Liver (tissue), 9 donors: ENCODE measurements around the gene KANSL1L. TPM values are rescaled to one million over a fixed set of nuclear protein-coding genes. Genes with fewer than 3 reads are reported as not detected.

Experiments used
- DNase-seq: peaks from one replicate; pipeline ENCODE4 v3.0.0-alpha.2; 2017; ENCODE audit warnings: low spot score
- H3K27ac ChIP-seq, 2 donors: one replicate each; pipeline ENCODE4 v1.7.0; 2013; ENCODE audit warnings: inconsistent platforms in 2 of 2, low read length in 2 of 2, control low read depth in 1 of 2, low read depth in 1 of 2, mild to moderate bottlenecking in 1 of 2
- H3K27me3 ChIP-seq, 4 donors: one replicate each; pipeline versions ENCODE4 v1.6.1 to v1.7.0; 2013; ENCODE audit warnings: low read length in 3 of 4, inconsistent platforms in 1 of 4, mild to moderate bottlenecking in 1 of 4, moderate library complexity in 1 of 4; ENCODE audit not compliant: control insufficient read depth in 4 of 4, insufficient read depth in 4 of 4
- H3K36me3 ChIP-seq, 4 donors: one replicate each; pipeline versions ENCODE4 v1.6.1 to v1.7.0; 2013; ENCODE audit warnings: low read length in 3 of 4, mild to moderate bottlenecking in 3 of 4, low read depth in 1 of 4, moderate library complexity in 1 of 4; ENCODE audit not compliant: control insufficient read depth in 4 of 4, insufficient read depth in 3 of 4
- H3K4me1 ChIP-seq, 4 donors: one replicate each; pipeline versions ENCODE4 v1.6.1 to v1.7.0; 2013; ENCODE audit warnings: low read length in 3 of 4, mild to moderate bottlenecking in 3 of 4, moderate library complexity in 1 of 4; ENCODE audit not compliant: control insufficient read depth in 4 of 4, insufficient read depth in 4 of 4
- H3K4me3 ChIP-seq, 3 donors: one replicate each; pipeline versions ENCODE4 v1.6.1 to v1.7.0; 2013; ENCODE audit warnings: low read length in 3 of 3, control low read depth in 1 of 3, low read depth in 1 of 3, mild to moderate bottlenecking in 1 of 3
- H3K9ac ChIP-seq, 2 donors: one replicate each; pipeline ENCODE4 v1.7.0; 2013; ENCODE audit warnings: low read length in 2 of 2, mild to moderate bottlenecking in 2 of 2, moderate library complexity in 2 of 2, control low read depth in 1 of 2, low read depth in 1 of 2
- H3K9me3 ChIP-seq, 4 donors: one replicate each; pipeline versions ENCODE4 v1.6.1 to v1.7.0; 2013; ENCODE audit warnings: low read length in 3 of 4; ENCODE audit not compliant: control insufficient read depth in 4 of 4
- ATF3 ChIP-seq: IDR thresholded peaks from 2 replicates; pipeline ENCODE4 v1.6.1; 2016; ENCODE audit warnings: antibody characterized with exemption
- CTCF ChIP-seq: fragments of 150-350 bp; IDR thresholded peaks from 2 replicates; pipeline ENCODE4 v1.5.1; 2017; ENCODE audit warnings: improper control_type of control experiment, low read depth, low read length; ENCODE audit not compliant: missing input control
- EGR1 ChIP-seq, 2 donors: IDR thresholded peaks; 2 replicates each; pipeline ENCODE4 v1.6.1; 2016 to 2018; ENCODE audit warnings: antibody characterized with exemption in 2 of 2, low read depth in 2 of 2
- FOXA1 ChIP-seq: IDR thresholded peaks from 2 replicates; pipeline ENCODE4 v1.6.1; 2016; ENCODE audit warnings: antibody characterized with exemption
- FOXA2 ChIP-seq: IDR thresholded peaks from 2 replicates; pipeline ENCODE4 v1.6.1; 2016; ENCODE audit warnings: antibody characterized with exemption
- GABPA ChIP-seq, 2 donors: IDR thresholded peaks in 1 of 2; conservative IDR thresholded peaks in 1 of 2; 2 replicates each; pipeline ENCODE4 v1.6.1; 2016; ENCODE audit warnings: antibody characterized with exemption in 2 of 2, mild to moderate bottlenecking in 1 of 2, moderate library complexity in 1 of 2
- HNF4A ChIP-seq, 2 donors: conservative IDR thresholded peaks; 2 replicates each; pipeline ENCODE4 v1.6.1; 2016; ENCODE audit warnings: antibody characterized with exemption in 2 of 2, mild to moderate bottlenecking in 2 of 2
- HNF4G ChIP-seq: IDR thresholded peaks from 2 replicates; pipeline ENCODE4 v1.6.1; 2016; ENCODE audit warnings: antibody characterized with exemption
- JUND ChIP-seq, 2 donors: IDR thresholded peaks; 2 replicates each; pipeline ENCODE4 v1.6.1; 2016; ENCODE audit warnings: antibody characterized with exemption in 2 of 2
- MAX ChIP-seq: IDR thresholded peaks from 2 replicates; pipeline ENCODE4 v1.6.1; 2016; ENCODE audit warnings: antibody characterized with exemption
- NR2F2 ChIP-seq: IDR thresholded peaks from 2 replicates; pipeline ENCODE4 v1.6.1; 2016; ENCODE audit warnings: antibody characterized with exemption
- RAD21 ChIP-seq, 2 donors: IDR thresholded peaks; 2 replicates each; pipeline ENCODE4 v1.6.1; 2016; ENCODE audit warnings: antibody characterized with exemption in 2 of 2, mild to moderate bottlenecking in 2 of 2
- REST ChIP-seq: IDR thresholded peaks from 2 replicates; pipeline ENCODE4 v1.6.1; 2016; ENCODE audit warnings: antibody characterized with exemption, mild to moderate bottlenecking
- RXRA ChIP-seq, 2 donors: IDR thresholded peaks; 2 replicates each; pipeline ENCODE4 v1.6.1; 2017 to 2018; ENCODE audit warnings: antibody characterized with exemption in 2 of 2, mild to moderate bottlenecking in 1 of 2
- SP1 ChIP-seq: IDR thresholded peaks from 2 replicates; pipeline ENCODE4 v1.6.1; 2018; ENCODE audit warnings: antibody characterized with exemption, mild to moderate bottlenecking
- TAF1 ChIP-seq: conservative IDR thresholded peaks from 2 replicates; pipeline ENCODE4 v1.6.1; 2016; ENCODE audit warnings: antibody characterized with exemption, mild to moderate bottlenecking
- YY1 ChIP-seq: IDR thresholded peaks from 2 replicates; pipeline ENCODE4 v1.6.1; 2016; ENCODE audit warnings: antibody characterized with exemption, mild to moderate bottlenecking
- polyA plus RNA-seq, 2 donors: library from polyadenylated mRNA; stranded (reverse) in 1 of 2; unstranded in 1 of 2; fragments of 200-250 nt in 1 of 2; fragments of >200 nt in 1 of 2; fragmentation: Nextera tagmentation in 1 of 2; extraction: Ambion mirVana in 1 of 2; gene quantifications; one replicate each; pipeline versions ENCODE4 v1.2.1 to v1.2.3, GENCODE V29; 2013 to 2015
- total RNA-seq, 2 donors: library from RNA; depleted of rRNA; stranded (reverse); fragments of >200 nt; gene quantifications; one replicate each; pipeline ENCODE4 v1.2.3, GENCODE V29; 2014
- TF ChIP-seq, protein P1 (sequence below): IDR thresholded peaks from 2 replicates; pipeline ENCODE4 v1.6.1; 2016; ENCODE audit warnings: antibody characterized with exemption
- donor health status: healthy.
- donor health status: healthy.
- donor health status: healthy.
- donor health status: healthy.
- donor health status: healthy.

Gene KANSL1L
- total and polyA plus RNA-seq, 4 donors, result 2.1 to 31.6 (median 11.4) TPM

GRCh38 chr2:210179351-210179990 is 8.3 kb upstream of the KANSL1L start:
- no peaks in the 10 kb centered on the region for H3K27me3 ChIP-seq

More at GRCh38 chr2:210179351-210179990, 8.3 kb upstream of the KANSL1L start:
- H3K9me3 ChIP-seq, result peaks cover 0 to 3% (median under 1%) of the 10 kb centered on the region in 4 donors
- DNase-seq, result no peak
- H3K9ac ChIP-seq, result no peak overlapping the region
- H3K4me3 ChIP-seq, result no peak overlapping the region
- TF ChIP-seq HNF4A (conservative IDR thresholded peaks at IDR 0.05) (no peak), HNF4G (no peak), REST (no peak), FOXA1 (no peak), FOXA2 (no peak), SP1 (no peak), CTCF (no peak), NR2F2 (no peak), EGR1 (IDR thresholded peaks at IDR 0.05; ENCODE audit: low read depth in 2 of 2) (no peak), RAD21 (IDR thresholded peaks at IDR 0.05) (no peak), RXRA (IDR thresholded peaks at IDR 0.05) (no peak), JUND (IDR thresholded peaks at IDR 0.05) (no peak), YY1 (no peak), GABPA (IDR thresholded peaks at IDR 0.05 in 1 of 2, conservative IDR thresholded peaks at IDR 0.05 in 1 of 2) (no peak), TAF1 (no peak), ATF3 (no peak), MAX (no peak)
- TF ChIP-seq, protein P1, sequence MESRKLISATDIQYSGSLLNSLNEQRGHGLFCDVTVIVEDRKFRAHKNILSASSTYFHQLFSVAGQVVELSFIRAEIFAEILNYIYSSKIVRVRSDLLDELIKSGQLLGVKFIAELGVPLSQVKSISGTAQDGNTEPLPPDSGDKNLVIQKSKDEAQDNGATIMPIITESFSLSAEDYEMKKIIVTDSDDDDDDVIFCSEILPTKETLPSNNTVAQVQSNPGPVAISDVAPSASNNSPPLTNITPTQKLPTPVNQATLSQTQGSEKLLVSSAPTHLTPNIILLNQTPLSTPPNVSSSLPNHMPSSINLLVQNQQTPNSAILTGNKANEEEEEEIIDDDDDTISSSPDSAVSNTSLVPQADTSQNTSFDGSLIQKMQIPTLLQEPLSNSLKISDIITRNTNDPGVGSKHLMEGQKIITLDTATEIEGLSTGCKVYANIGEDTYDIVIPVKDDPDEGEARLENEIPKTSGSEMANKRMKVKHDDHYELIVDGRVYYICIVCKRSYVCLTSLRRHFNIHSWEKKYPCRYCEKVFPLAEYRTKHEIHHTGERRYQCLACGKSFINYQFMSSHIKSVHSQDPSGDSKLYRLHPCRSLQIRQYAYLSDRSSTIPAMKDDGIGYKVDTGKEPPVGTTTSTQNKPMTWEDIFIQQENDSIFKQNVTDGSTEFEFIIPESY, result no peak
- no peaks in the 10 kb centered on the region for H3K36me3 ChIP-seq
- H3K4me1 ChIP-seq, result no peaks in the 10 kb centered on the region
- no peak overlapping the region for H3K27ac ChIP-seq
